Fibroblast of upper back skin (primary cell): ENCODE measurements around the gene SLC18A3.

Experiments
- DNase-seq: peaks from one replicate; pipeline ENCODE4 v3.0.0-alpha.2; 2013

Gene SLC18A3

DNA sequence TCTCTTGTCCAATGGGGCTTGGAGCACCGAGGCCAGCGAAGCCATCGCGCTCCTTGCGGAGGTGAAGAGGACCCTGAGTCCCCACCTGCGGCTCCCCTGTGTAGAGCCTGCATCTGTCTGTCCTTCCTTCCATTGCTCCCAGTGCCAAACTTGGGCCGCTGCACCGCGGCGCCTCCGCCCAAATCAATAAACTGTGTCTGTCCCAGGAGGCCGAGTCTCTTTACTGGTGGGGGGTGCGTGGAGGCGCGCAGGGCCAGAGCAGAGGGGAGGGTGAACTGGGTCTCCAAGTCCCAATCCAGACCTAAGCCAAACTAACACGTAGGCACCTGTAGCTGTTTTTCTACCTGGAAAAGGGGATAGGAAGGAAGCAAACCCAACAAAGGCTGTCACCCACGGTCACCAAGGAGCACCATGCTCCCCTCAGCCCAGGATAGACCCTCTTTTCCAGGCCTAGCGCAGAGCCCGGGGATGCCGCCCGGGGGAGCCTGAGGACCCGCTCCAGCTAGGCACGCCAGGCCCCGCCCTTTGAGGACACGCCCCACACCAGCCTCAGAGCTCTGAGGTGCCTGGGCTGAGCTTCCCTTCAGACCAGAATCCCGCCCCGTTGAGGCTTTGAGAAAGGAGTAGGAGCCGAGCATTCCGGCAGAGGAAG lies 2.5 kb downstream of the SLC18A3 start:
- DNase-seq, result no peak

DNA sequence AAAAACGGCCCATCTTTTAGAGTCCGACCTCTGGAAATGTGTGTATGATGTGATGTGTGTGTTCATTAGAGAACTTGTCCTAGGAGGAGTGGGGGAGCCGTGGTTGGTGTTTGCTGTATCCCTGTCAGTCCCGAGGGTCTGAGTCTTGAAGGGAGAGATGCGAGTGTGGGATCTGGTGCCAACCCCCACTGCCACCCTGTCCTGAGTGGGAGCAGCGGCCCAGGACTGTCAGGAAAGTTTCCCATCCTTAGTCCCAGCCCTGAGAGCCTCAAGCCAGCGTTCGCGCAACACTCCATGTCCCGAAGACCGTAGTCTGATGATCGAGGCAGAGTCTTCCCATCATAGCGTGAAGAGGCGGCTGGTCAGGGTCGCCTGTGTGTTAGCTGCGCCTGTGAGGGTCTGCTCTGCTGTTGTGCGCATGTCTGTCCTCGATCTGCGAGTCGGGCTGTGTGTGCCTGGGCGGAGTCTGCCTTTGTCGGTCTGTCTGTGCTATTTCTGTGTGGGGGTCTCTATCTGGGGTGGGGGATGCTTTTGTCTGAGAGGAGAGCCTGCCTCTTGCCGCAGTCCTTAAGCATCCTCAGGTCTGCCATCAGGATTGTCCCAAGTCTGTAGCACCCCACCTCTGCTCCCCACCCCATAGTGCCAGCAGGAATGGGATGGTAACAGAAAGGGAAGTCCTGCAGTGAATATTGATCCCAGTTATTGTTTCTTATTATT lies 3.2 kb downstream of the SLC18A3 start:
- DNase-seq, result no peak

DNA sequence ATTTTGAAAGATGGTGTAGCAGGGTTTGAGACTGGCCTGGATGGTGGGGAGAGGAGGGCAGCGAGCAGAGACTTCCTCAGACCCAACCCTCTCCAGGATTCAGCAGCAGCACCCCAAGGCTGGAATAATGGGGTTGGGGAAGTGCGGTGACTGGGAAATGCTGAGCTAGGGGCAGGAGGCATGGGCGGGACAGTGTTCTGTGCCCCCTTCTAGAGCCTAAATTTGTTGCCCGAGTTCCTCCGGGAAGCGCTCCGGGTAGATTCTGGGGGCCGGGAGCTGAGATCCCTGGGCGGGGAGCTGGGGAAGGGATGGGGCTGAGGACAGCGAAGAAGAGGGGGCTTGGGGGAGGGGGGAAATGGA lies 3.8 kb downstream of the SLC18A3 start, which contains the start of gene CHAT:
CHAT (plus strand) TSS at position 156 of the 360 bp plus-strand sequence; CDS start at position 309, 153 bp downstream.
- DNase-seq, result no peak

DNA sequence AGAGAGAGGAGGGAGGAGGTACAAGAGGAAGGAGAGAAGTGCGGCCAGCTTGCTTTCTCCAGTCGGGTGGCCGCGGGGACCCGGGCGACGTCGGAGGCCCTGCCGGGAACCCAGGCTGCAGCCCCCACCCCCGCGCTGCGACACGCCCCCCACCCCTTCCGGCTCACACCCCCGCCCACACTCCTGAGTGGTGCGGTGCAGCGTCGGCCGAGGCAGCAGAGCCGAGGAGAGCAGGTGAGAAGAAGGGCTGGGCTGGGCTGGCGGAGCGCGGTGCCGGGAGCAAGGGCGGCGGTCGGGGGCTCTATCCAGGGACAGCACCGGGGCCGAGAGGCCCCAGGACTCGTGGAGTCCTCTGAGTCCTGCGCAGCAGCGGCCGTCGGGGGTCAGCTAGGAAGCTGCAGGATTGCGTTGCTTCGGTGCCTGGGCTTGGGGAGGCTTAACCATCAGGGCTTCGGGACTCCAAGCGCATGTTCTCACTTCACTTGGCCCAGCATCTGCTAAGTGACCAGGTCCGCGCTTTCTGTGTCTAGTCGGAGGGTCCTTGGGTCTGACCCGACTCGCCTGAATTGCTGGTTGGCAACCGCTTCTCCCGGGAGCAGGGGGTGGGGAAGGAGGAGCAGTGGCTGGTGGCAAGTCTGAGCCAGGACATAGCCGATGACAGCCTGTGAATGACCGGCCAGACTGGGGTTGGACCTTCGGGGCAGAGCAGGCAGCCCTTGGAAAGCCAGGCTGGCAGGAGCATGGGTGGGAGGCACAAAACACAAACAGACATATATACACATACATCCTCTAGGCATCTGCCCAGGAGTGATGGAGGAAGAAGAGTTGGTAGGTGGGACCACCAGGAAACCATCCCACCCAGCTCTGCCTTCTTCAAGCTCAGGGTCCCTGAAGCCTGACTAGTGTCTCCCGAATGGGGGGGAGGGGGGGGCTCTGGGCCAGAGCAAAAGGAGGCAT lies 4.4 kb downstream of the SLC18A3 start:
- no peak for DNase-seq

DNA sequence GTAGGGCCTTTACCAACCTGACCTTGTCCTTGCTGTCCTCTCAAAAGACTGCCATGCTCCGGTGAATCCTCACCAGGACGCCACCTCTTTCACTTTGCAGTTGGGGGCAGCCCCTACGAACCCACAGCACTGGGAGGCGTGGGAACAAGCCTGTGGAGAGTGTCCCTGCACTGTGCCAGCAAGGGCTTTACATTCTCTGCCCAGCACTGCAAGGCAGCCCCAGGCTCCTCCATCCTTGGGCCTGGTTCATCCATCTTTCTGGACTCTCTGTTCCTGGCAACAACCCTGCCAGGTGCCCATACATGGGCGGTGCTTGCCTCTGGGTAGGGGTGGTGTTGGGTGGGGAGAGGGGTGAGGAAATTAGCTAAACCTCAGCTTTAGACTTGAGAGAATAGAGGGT lies 5.1 kb downstream of the SLC18A3 start:
- no peak for DNase-seq

DNA sequence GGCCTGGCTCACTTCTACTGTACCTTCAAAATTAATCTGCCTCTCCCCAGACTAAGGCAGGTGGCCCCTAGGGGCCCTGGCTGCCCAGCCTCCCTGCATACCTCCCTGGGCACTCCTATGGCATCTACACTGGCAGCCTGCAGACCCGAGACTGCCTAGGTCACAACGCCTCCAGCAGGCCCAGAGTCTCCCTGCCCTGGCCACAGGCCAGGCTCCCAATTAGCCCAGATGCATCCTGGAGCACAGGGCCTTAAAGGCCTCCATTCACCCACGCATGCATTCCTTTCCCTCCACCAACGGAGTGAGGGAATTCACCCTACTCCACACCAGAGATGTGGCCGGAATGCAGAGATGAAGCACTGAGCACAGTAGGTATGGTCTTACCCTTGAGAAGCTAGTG lies 5.6 kb downstream of the SLC18A3 start:
- DNase-seq, result no peak

DNA sequence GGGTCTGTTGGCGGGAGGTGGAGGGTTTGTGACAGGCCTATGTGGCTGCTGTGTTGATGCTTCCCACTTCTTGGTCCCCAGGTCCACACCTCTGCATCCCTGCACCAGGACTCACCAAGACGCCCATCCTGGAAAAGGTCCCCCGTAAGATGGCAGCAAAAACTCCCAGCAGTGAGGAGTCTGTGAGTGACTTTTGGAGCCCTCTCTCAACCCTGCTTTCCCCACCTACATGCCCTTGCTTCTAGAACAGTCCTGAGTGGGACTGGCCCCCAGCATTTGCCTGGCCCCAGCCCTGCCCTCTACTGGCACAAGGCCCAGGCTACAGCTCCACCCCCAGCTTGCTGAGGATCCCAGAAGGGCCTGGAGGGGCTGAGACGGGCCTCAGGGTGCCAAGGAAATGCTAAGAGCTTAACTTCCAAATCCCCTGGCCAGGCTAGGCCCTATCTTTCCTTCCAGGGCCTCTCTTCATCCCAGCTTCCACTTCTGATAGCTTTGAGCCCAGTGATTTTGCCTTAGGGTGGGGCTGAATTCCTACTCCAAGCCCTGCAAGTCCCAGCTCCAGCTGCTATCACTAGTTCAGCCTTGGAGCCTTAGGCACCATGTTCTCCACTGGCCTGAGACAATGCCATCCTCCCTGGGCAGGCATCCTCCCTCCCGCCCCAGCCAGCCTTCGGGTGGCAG lies 6.5 kb downstream of the SLC18A3 start:
- DNase-seq, result no peak

DNA sequence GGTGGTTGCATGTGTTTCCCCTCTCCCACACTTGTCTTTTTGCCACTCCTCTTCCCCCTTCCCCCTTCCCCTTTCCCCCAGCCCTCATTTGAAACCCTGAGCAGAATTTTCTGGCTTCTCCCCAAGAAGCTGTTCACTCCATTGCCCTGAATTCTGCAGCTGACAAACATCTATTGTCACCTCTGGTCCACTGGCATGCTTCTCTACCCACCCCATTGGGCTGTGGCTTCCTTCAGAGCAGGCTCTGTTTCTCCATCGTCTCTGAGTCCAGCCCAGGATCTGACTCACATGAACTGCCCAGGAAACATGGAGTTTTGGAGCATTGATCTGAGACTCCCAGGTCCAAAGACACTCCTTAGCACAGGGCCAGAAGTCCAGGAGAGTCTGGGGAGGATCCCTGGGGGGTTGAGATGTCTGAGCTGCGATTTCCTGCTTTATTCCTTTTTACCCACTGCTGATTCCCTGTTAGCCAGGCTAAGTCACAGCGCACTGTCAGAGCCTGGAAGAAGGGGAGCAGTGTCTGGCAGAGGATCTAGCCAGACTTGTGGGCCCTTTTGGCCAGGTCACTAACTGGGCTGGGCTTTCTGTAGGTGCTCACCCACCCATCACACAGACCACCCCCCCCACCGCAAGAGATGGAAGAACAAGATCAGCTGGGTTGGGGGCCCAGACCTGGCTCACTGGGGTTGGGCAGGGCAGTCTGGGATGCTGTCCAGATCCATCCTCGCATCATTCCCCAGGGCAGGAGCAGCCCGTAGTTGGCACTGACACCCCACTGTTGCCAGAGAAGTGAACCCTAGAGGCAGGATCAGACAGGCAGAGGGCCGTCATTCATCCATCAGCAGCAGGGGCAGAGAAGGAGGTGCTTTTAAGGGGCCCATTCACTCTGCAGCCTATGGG lies 7.3 kb downstream of the SLC18A3 start:
- no peak for DNase-seq

DNA sequence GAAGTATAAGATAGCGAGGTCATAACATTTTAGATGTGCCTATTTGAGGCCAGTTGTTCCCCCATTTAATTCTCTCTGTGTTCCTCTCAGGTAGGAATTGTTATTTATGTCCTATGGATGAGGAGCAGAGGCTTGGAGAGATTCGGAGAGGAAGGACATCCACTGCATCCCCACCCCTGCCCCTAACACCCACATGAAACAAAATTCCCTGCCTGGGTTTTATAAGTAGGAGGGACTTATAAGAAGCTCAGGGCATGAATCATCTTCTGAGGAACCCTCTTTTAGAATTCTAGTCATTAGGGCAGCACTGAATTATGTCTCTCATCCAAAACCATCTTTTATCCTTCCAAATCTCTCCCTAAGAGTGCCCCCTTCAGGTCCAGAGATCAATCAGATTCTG lies 8.7 kb downstream of the SLC18A3 start:
- no peak for DNase-seq

DNA sequence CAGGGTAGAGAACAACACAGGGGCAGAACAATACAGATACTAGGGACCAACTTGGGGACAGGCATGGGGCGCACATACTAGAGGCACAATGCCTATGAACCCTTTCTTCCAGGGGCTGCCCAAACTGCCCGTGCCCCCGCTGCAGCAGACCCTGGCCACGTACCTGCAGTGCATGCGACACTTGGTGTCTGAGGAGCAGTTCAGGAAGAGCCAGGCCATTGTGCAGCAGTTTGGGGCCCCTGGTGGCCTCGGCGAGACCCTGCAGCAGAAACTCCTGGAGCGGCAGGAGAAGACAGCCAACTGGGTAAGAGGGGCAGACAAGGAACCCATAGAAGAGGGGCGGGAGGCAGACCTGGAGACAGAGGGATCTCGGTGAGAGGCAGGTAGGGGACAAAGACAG lies 9.5 kb downstream of the SLC18A3 start:
- DNase-seq, result no peak

DNA sequence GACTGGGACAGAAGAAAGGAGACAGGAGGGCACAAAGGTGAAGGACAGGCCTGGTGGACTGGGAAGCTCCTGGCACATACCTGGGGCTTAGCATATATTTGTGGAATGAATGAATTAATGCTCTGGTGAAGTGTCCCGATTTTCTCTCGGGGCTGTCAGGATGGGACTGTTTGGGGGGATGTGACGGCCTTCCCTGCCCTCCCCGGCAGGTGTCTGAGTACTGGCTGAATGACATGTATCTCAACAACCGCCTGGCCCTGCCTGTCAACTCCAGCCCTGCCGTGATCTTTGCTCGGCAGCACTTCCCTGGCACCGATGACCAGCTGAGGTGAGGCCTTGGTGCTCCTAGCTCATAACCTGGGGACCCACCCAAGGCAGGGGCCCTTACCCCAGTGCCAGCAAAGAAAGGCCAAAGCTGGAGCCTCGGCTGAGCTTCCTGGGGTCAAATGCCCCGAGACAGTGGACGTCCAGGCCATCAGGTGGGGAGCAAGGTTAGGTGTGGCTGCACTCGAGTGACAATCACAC lies 10.2 kb downstream of the SLC18A3 start:
- no peak for DNase-seq

DNA sequence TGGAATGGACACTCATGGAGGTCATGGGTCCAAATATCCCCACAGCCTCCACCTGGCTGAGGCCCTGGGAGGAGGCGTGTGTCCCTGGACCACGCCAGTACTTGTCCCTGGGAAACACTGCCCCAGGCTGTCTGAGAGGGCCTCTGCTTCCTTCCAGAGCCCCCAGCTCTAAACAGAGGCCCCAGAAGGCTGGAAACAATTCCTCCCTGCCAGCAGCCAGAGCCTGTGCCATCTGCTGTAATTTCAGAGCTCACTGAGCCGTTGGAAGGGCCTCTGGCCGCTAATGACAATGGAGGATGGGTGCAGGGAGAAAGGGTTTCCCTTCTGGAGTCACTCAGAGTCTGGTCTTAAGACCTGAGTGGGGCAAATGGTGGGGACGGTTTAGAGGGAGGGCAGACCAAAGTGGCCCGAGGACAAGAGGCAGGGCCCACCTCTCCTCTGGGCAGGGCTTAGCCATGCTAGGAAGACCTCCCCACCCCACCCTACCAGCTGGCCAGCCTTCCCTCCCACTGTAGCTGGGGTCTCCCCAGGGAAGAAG lies 10.8 kb downstream of the SLC18A3 start:
- no peak for DNase-seq

DNA sequence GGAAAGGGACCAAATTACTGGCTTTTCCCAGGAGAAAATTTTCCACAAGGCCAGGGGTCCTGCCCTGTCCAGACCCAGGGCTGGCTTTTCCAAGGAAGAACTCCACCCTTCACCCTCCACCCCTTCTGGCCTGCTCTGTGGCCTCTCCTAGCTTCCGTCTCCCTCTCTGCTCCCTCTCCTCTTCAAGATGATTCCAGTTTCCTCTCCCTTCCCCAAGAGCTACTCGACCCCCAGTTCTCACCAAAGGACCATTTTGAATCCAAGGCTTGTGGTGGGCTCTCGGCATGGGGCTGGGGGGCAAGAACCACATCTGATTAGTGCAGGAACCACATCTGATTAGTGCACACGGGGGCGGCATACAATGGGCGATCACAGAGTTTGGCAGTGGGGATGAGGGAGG lies 11.5 kb downstream of the SLC18A3 start:
- DNase-seq, result no peak

DNA sequence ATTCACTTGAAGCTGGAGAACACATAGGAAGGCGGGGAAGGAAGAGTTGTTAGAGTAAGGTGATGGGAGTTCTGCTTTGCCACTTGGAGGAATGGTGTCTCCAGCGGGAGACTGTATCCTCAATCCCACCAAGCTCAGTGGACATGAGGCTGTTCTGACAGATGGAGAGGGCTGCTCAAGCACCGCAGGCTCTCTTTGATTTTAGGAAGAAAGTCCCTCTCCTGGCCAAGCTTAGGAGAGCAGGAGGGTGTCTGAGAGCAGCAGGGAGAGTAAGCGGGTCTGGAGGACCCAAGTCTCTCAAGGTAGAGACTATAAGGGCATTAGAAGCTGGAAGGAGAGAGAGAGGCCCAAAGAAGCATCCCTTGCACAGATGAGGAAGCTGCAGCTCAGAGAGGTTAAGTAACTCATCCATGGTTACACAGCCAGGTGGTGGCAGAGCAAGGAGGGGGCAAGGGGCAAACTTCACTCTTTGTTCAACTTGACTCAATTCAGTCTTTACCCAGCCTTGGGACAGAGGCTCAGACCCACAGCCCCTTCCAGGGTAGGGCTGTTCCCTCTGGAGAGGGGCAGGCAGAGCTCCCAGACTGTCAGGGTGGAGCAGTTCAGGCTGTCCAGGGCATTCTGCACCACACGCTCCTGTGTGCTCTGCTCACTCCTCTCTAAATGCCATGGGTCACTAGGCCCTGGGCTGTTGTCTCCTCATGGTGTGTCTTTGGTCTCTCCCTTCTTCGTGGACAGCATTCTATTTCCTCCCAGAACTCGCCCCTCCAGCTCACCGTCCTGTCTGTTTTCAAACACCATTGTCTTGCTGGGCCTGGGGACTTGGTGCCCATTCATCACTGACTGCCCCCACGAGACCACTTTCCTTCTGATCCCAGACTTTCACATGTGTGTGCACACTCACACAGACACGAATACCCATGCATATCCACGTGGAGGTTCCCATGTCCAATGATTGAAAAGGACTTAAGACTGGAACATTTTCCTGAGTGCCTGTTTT lies 12.6 kb downstream of the SLC18A3 start:
- no peak for DNase-seq

DNA sequence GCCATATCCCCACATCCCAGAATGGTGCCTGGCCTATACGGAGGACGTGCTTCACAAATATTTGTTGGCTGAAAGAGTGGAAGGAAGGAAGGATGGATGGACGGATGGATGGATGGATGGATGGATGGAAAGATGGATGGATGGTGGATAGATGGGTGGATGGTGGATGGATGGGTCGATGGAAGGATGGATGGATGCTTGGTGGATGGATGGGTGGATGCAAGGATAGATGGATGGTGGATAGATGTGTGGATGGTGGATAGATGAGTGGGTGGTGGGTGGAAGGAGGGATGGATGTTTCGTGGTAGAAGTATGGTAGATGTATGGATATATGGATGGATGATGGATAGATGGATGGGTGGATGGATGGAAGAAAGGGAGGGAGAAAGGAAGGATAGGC lies 14.5 kb downstream of the SLC18A3 start:
- DNase-seq, result no peak

DNA sequence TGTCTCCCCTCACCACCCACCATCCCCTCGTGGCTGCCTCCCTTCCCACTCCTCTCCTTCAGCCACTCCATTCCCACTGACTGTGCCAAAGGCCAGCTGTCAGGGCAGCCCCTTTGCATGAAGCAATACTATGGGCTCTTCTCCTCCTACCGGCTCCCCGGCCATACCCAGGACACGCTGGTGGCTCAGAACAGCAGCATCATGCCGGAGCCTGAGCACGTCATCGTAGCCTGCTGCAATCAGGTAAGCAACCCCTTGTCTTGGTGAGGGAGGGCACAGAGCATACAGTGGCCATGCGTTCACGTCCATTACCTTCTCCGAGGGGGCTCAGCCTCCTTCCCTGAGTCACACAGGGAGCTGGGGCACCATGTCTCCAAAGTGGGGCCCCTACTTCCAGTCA lies 15.3 kb downstream of the SLC18A3 start:
- DNase-seq, result no peak

DNA sequence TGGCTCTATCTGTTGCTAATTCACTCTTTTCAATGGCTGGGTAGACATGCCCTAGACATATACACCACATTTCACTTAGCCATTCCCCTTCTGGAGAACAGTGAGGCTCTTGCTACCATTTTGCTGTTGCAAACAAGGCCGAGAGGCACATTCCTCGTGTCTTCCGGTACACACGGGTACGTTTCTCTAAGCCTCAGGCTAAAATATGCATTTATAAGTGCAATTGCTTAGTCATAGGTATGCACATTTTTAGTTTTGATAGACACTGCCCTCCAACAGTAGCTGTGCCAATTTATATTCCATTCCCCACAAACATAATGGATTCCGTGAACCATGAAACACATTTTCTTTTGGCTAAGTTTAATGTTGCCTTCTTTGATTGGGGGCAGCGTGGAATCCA lies 16.9 kb downstream of the SLC18A3 start:
- DNase-seq, result no peak

DNA sequence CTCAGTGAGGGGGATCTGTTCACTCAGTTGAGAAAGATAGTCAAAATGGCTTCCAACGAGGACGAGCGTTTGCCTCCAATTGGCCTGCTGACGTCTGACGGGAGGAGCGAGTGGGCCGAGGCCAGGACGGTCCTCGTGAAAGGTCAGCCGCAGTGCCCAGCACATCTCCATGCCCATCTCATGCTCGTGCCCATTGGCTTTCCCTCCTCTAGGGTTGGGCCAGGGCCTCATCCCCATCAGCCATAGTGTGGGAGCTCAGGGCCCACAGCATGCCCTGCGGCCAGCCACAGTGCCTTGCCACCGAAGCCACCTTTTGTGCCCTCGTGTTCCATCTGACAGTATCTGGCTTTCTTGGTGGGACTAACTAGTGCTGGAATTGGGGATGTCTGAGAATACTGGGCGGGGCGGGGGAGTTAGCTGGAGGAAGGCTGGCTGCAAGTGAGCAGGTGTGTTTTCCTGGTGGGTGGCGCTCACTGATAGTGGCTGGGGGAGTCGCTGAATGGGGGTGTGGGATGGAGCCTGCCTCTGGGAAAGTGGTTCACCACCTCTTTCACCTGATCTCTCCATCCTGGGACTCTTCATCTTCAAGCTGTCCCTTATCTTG lies 17.6 kb downstream of the SLC18A3 start:
- DNase-seq, result no peak

DNA sequence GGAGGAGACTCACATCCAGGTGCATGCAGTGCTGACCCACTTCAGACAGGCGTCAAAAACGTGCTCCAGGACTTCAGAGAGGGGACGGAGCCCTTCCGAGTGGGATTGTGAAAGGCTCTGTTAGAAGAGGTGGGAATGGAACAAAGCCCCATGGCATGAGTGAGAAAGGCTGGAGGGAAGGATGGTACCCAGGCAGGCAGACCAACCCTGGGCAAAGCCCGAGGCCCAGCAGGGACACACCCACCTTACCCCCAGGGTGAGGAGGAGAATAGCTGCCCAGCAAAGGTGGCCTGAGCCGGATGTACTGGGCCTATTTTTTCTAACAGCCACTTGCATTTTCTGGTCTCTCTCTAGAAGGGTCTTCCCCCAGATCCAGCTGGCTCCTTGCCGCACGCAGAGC lies 18.5 kb downstream of the SLC18A3 start:
- no peak for DNase-seq

DNA sequence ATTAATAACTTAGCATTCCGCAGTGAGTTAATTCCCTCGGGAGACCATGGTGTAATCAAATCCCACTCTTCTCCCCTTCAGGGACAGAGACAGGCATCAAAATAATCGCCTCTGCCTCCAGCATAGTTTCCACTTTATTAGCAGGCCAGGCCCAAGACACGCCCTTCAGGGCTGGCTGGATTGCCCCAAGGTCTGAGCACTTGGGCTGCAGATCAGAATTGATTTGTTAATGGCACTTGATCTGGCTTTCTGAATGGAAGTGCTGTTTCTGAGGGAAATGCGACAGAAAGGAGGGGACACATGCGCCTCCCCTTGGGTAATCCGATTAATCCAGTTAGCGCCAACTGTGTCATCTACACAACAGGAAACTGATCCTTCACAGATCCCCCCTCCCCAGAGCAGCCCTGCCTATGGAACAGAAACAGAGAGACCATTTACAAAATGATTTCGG lies 19.3 kb downstream of the SLC18A3 start:
- DNase-seq, result no peak
